ENCODE measurements around the gene EFNB2.

DNA sequence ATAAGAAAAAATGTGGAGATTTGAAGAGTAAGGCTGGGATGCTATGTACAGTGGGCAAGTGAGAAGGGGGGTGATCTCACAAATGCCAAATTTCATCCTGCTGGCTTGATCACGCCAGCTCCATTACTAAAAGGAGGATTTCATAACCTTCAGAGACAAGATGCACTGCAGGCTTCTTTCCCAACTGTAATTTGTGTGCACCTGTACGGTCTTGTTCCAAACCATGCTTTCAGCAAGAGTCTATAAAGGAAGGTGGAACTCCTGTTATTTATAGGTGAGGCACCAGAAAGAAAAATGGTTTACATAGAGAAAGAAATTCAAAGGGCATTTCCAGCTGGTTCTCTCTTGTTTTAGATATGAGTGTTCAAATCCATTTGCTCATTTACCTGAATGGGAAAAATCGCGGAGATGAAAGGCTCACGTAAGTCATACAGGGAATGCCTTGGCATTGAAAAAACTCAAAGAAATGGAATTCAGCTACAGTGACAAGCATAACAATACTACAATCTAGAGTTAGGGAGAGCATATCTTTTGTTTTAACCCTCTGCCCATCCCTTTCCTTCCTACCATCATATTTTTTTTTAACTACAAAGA, 13.3 kb downstream of the EFNB2 start:
- no peak for TF ChIP-seq POLR2AphosphoS5 (IDR thresholded peaks at IDR 0.05; ENCODE audit: low read depth, low read length)
- TF ChIP-seq TAF1 (IDR thresholded peaks at IDR 0.05; ENCODE audit: borderline replicate concordance, insufficient read depth, low read length) = no peak
- TF ChIP-seq, protein P1, sequence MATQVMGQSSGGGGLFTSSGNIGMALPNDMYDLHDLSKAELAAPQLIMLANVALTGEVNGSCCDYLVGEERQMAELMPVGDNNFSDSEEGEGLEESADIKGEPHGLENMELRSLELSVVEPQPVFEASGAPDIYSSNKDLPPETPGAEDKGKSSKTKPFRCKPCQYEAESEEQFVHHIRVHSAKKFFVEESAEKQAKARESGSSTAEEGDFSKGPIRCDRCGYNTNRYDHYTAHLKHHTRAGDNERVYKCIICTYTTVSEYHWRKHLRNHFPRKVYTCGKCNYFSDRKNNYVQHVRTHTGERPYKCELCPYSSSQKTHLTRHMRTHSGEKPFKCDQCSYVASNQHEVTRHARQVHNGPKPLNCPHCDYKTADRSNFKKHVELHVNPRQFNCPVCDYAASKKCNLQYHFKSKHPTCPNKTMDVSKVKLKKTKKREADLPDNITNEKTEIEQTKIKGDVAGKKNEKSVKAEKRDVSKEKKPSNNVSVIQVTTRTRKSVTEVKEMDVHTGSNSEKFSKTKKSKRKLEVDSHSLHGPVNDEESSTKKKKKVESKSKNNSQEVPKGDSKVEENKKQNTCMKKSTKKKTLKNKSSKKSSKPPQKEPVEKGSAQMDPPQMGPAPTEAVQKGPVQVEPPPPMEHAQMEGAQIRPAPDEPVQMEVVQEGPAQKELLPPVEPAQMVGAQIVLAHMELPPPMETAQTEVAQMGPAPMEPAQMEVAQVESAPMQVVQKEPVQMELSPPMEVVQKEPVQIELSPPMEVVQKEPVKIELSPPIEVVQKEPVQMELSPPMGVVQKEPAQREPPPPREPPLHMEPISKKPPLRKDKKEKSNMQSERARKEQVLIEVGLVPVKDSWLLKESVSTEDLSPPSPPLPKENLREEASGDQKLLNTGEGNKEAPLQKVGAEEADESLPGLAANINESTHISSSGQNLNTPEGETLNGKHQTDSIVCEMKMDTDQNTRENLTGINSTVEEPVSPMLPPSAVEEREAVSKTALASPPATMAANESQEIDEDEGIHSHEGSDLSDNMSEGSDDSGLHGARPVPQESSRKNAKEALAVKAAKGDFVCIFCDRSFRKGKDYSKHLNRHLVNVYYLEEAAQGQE (IDR thresholded peaks at IDR 0.05; ENCODE audit: insufficient read depth in 1 of 2, low read depth in 2 of 2, low read length in 2 of 2) = no peak
- no peak for TF ChIP-seq FOXP2 (optimal IDR thresholded peaks at IDR 0.05; ENCODE audit: borderline replicate concordance, extremely low read depth, extremely low read length, insufficient read depth)
- no peak for TF ChIP-seq SIN3A (IDR thresholded peaks at IDR 0.05; ENCODE audit: borderline replicate concordance, insufficient read depth, low read length)

Data from PFSK-1 (cell line).